Measurements from ENCODE around the gene FCHO2. TPM values are rescaled to one million over a fixed set of nuclear protein-coding genes. Genes with fewer than 3 reads are reported as not detected.

FCHO2 gene
- total RNA-seq, 1 experiment from 2014 or later: 36.5 TPM

GRCh38 chr5:73135429-73136054 lies 179.7 kb downstream of the FCHO2 start:
- H3K4me3 Mint-ChIP-seq (ENCODE audit: low read depth, unreplicated experiment): no peak overlapping the region
- no peaks in the 10 kb centered on the region for H3K27me3 Mint-ChIP-seq (ENCODE audit: unreplicated experiment)
- no peak for DNase-seq
- CTCF ChIA-PET: no interaction called here
- BruUV-seq (replicated peaks): no TSS peak
- no peaks in the 10 kb centered on the region for H3K9me3 Mint-ChIP-seq (ENCODE audit: low read depth, unreplicated experiment)
- H3K36me3 Mint-ChIP-seq (ENCODE audit: insufficient read depth, unreplicated experiment): no peaks in the 10 kb centered on the region
- peaks cover 17% of the 10 kb centered on the region for H3K4me1 Mint-ChIP-seq (ENCODE audit: low read depth, unreplicated experiment)
- intact Hi-C loops (cut with micrococcal nuclease; ENCODE audit: unreplicated experiment): no loop called here
- H3K27ac Mint-ChIP-seq (ENCODE audit: unreplicated experiment): no peak overlapping the region
- peak; percentile 13 for TF ChIP-seq CTCF (IDR thresholded peaks at IDR 0.05; ENCODE audit: unreplicated experiment)

- TF ChIP-seq CTCF (IDR thresholded peaks at IDR 0.05; ENCODE audit: unreplicated experiment): no peak
- no TSS peak for BruUV-seq (replicated peaks)
- Mint-ChIP-seq H3K27ac (ENCODE audit: unreplicated experiment) (no peak overlapping the region), H3K9me3 (ENCODE audit: low read depth, unreplicated experiment) (no peaks in the 10 kb centered on the region), H3K36me3 (ENCODE audit: insufficient read depth, unreplicated experiment) (no peaks in the 10 kb centered on the region), H3K27me3 (ENCODE audit: unreplicated experiment) (no peaks in the 10 kb centered on the region), H3K4me1 (ENCODE audit: low read depth, unreplicated experiment) (peaks cover 17% of the 10 kb centered on the region), H3K4me3 (ENCODE audit: low read depth, unreplicated experiment) (no peak overlapping the region)
- DNase-seq: no peak
- intact Hi-C loops (cut with micrococcal nuclease; ENCODE audit: unreplicated experiment): no loop called here
- CTCF ChIA-PET: no interaction called here
Observed at GRCh38 chr5:73136055-73136562, 180.3 kb downstream of the FCHO2 start.

GRCh38 chr5:73137563-73138530 lies 182.0 kb downstream of the FCHO2 start:
- no peak for DNase-seq
- no peak overlapping the region for H3K27ac Mint-ChIP-seq (ENCODE audit: unreplicated experiment)
- H3K36me3 Mint-ChIP-seq (ENCODE audit: insufficient read depth, unreplicated experiment): no peaks in the 10 kb centered on the region
- H3K27me3 Mint-ChIP-seq (ENCODE audit: unreplicated experiment): no peaks in the 10 kb centered on the region
- intact Hi-C loops (cut with micrococcal nuclease; ENCODE audit: unreplicated experiment): no loop called here
- CTCF ChIA-PET: no interaction called here
- peaks cover 8% of the 10 kb centered on the region for H3K4me1 Mint-ChIP-seq (ENCODE audit: low read depth, unreplicated experiment)
- no TSS peak for BruUV-seq (replicated peaks)
- H3K4me3 Mint-ChIP-seq (ENCODE audit: low read depth, unreplicated experiment): no peak overlapping the region
- TF ChIP-seq CTCF (IDR thresholded peaks at IDR 0.05; ENCODE audit: unreplicated experiment): no peak
- no peaks in the 10 kb centered on the region for H3K9me3 Mint-ChIP-seq (ENCODE audit: low read depth, unreplicated experiment)

GRCh38 chr5:73139485-73139884 lies 183.6 kb downstream of the FCHO2 start:
- Mint-ChIP-seq H3K4me3 (ENCODE audit: low read depth, unreplicated experiment) (no peak overlapping the region), H3K27me3 (ENCODE audit: unreplicated experiment) (no peaks in the 10 kb centered on the region), H3K27ac (ENCODE audit: unreplicated experiment) (no peak overlapping the region), H3K36me3 (ENCODE audit: insufficient read depth, unreplicated experiment) (no peaks in the 10 kb centered on the region), H3K4me1 (ENCODE audit: low read depth, unreplicated experiment) (no peaks in the 10 kb centered on the region), H3K9me3 (ENCODE audit: low read depth, unreplicated experiment) (no peaks in the 10 kb centered on the region)
- intact Hi-C loops (cut with micrococcal nuclease; ENCODE audit: unreplicated experiment): no loop called here
- CTCF ChIA-PET: no interaction called here
- no TSS peak for BruUV-seq (replicated peaks)
- no peak for TF ChIP-seq CTCF (IDR thresholded peaks at IDR 0.05; ENCODE audit: unreplicated experiment)
- no peak for DNase-seq

Other genes with a start within 250 kb of the FCHO2 start
- 138 TPM in 2 replicates for gene TNPO1, start 139.4 kb upstream of the FCHO2 start, total RNA-seq (2022)
- gene TMEM171, start 164.5 kb downstream of the FCHO2 start, total RNA-seq (2022): 18.4 and 20.8 TPM in 2 replicates
- not detected in 2 replicates for gene TMEM174, start 217.2 kb downstream of the FCHO2 start, total RNA-seq (2022)

All from Calu3 (cell line).